B cell (primary cell): Measurements from ENCODE around the gene SDK2. TPM values are rescaled to one million over a fixed set of nuclear protein-coding genes. Genes with fewer than 3 reads are reported as not detected.

ENCODE experiments used
- ATAC-seq: fragments of 200-7000 bp; cut with Tn5 transposase; one replicate; pipeline ENCODE4 v1.10.0; 2021; ENCODE audit warnings: low read depth, mild to moderate bottlenecking, moderate number of reproducible peaks, moderate library complexity
- CTCF ChIA-PET: fragments of 350-600 bp; sonication (Branson Sonifier 250); formaldehyde crosslinking; loops from one replicate; lab custom pipeline; 2021; ENCODE audit warnings: antibody characterized with exemption, inconsistent platforms; lab: Charles Lee
- POLR2A ChIA-PET: fragments of 350-600 bp; sonication (Branson Sonifier 250); formaldehyde crosslinking; loops from one replicate; lab custom pipeline; 2021; ENCODE audit warnings: antibody characterized with exemption; lab: Charles Lee
- DNase-seq: peaks from one replicate; pipeline ENCODE4 v3.0.0; 2013
- H2AFZ ChIP-seq: 2 replicates; pipeline ENCODE4 v1.6.1; 2012; ENCODE audit warnings: mild to moderate bottlenecking, low read depth, low read length; ENCODE audit not compliant: insufficient read depth, poor library complexity, severe bottlenecking
- H3K27ac ChIP-seq, 2 donors: 1 replicate in 1 of 2; 2 replicates in 1 of 2; pipeline ENCODE4 v1.5.1; 2012 to 2013; ENCODE audit warnings: low read length in 2 of 2, mild to moderate bottlenecking in 2 of 2, moderate library complexity in 1 of 2
- H3K27me3 ChIP-seq, 4 experiments: fragments of 200-600 bp in 1 of 4; sonication (generic) in 1 of 4; replicated peaks in 1 of 4; 1 replicate in 2 of 4; 2 replicates in 2 of 4; pipeline versions ENCODE4 v1.6.1 to v1.7.0; 2013 to 2016; ENCODE audit warnings: low read length in 3 of 4, mild to moderate bottlenecking in 2 of 4, mixed read lengths in 1 of 4, moderate library complexity in 1 of 4; ENCODE audit not compliant: insufficient read depth in 4 of 4, control insufficient read depth in 3 of 4; ENCODE audit errors: control extremely low read depth in 1 of 4
- H3K36me3 ChIP-seq, 2 experiments: replicated peaks in 1 of 2; 1 replicate in 1 of 2; 2 replicates in 1 of 2; pipeline versions ENCODE4 v1.6.1 to v1.7.1; 2013; ENCODE audit warnings: low read length in 1 of 2; ENCODE audit not compliant: insufficient read depth in 2 of 2, control insufficient read depth in 1 of 2; ENCODE audit errors: control extremely low read depth in 1 of 2, extremely low read depth in 1 of 2
- H3K4me1 ChIP-seq, 2 donors: fragments of 200-600 bp in 1 of 2; sonication (generic) in 1 of 2; 1 replicate in 1 of 2; 2 replicates in 1 of 2; pipeline versions ENCODE4 v1.5.1 to v1.6.1; 2013 to 2017; ENCODE audit warnings: low read length in 2 of 2; ENCODE audit not compliant: control insufficient read depth in 2 of 2, insufficient read depth in 2 of 2
- H3K4me2 ChIP-seq: replicated peaks from 2 replicates; pipeline ENCODE3; 2012; ENCODE audit warnings: mild to moderate bottlenecking, low read depth, low read length; ENCODE audit not compliant: poor library complexity, severe bottlenecking
- H3K4me3 ChIP-seq, 5 experiments: fragments of 200-600 bp in 1 of 5; sonication (generic) in 1 of 5; 1 replicate in 3 of 5; 2 replicates in 2 of 5; pipeline versions ENCODE4 v1.5.1 to v1.7.0; 2011 to 2016; ENCODE audit warnings: low read length in 4 of 5, mild to moderate bottlenecking in 4 of 5, low read depth in 2 of 5, control low read depth in 1 of 5, moderate library complexity in 1 of 5; ENCODE audit not compliant: insufficient read depth in 1 of 5; ENCODE audit errors: control extremely low read depth in 1 of 5, extremely low read depth in 1 of 5
- H3K79me2 ChIP-seq: fragments of 200-600 bp; sonication (generic); one replicate; pipeline ENCODE4 v1.6.0; 2016; ENCODE audit warnings: low read length; ENCODE audit not compliant: control insufficient read depth, insufficient read depth
- H3K9ac ChIP-seq: fragments of 200-600 bp; sonication (generic); 2 replicates; pipeline ENCODE4 v1.6.1; 2017; ENCODE audit warnings: mild to moderate bottlenecking, low read length, moderate library complexity
- H3K9me3 ChIP-seq, 3 donors: one replicate each; pipeline versions ENCODE4 v1.6.1 to v1.7.1; 2013; ENCODE audit warnings: low read length in 2 of 3; ENCODE audit not compliant: control insufficient read depth in 2 of 3, insufficient read depth in 1 of 3; ENCODE audit errors: control extremely low read depth in 1 of 3
- H4K20me1 ChIP-seq: 2 replicates; pipeline ENCODE4 v1.6.0; 2012; ENCODE audit warnings: mild to moderate bottlenecking, low read length; ENCODE audit not compliant: insufficient read depth, control insufficient read depth, poor library complexity, severe bottlenecking
- H3K27ac Mint-ChIP-seq: one replicate; pipeline ENCODE4 v1.8.0; 2021; ENCODE audit warnings: mixed read lengths
- H3K27me3 Mint-ChIP-seq: one replicate; pipeline ENCODE4 v1.8.0; 2021; ENCODE audit warnings: mixed read lengths
- H3K4me1 Mint-ChIP-seq: one replicate; pipeline ENCODE4 v1.8.0; 2021; ENCODE audit warnings: mixed read lengths
- H3K4me3 Mint-ChIP-seq: one replicate; pipeline ENCODE4 v1.8.0; 2021; ENCODE audit warnings: mixed read lengths
- H3K9me3 Mint-ChIP-seq: one replicate; pipeline ENCODE4 v1.8.0; 2022; ENCODE audit warnings: mixed read lengths; ENCODE audit not compliant: insufficient read depth
- EZH2 ChIP-seq: IDR thresholded peaks from 2 replicates; pipeline ENCODE4 v1.6.1; 2012; ENCODE audit warnings: borderline replicate concordance, low read depth, mild to moderate bottlenecking, moderate library complexity, low read length; ENCODE audit not compliant: insufficient read depth, poor library complexity, severe bottlenecking
- WGBS: methylation state at CpG from one replicate; pipeline ENCODE4 v1.1.5; 2013; ENCODE audit warnings: missing lambda C conversion rate; ENCODE audit not compliant: insufficient coverage; 5-methylcytosine and 5-hydroxymethylcytosine counted together
- intact Hi-C: fragments of 100-400 bp; cut with micrococcal nuclease; formaldehyde crosslinking; loops from one replicate; pipeline ENCODE4 v1.10.0; 2022
- polyA plus RNA-seq: library from polyadenylated mRNA; depleted of rRNA; stranded (reverse); fragments of >200 nt; gene quantifications from 2 replicates; pipeline ENCODE4 v1.2.3, GENCODE V29; 2012
- total RNA-seq, 2 donors: library from RNA; stranded (reverse); fragments of 120-200 nt in 1 of 2; gene quantifications; 1 replicate in 1 of 2; 2 replicates in 1 of 2; pipeline versions ENCODE4 v1.2.3 to v1.2.4, GENCODE V29; 2013 to 2022
- TF ChIP-seq, protein P1 (sequence below): fragments of 200-600 bp; IDR thresholded peaks from one replicate; pipeline ENCODE4 v1.8.0; 2022; ENCODE audit warnings: antibody characterized with exemption, mild to moderate bottlenecking

SDK2 gene
- total and polyA plus RNA-seq, 2 donors (not counting 1 experiment from before 2014, with no cell fraction given) = 3.2 to 13.0 TPM

DNA sequence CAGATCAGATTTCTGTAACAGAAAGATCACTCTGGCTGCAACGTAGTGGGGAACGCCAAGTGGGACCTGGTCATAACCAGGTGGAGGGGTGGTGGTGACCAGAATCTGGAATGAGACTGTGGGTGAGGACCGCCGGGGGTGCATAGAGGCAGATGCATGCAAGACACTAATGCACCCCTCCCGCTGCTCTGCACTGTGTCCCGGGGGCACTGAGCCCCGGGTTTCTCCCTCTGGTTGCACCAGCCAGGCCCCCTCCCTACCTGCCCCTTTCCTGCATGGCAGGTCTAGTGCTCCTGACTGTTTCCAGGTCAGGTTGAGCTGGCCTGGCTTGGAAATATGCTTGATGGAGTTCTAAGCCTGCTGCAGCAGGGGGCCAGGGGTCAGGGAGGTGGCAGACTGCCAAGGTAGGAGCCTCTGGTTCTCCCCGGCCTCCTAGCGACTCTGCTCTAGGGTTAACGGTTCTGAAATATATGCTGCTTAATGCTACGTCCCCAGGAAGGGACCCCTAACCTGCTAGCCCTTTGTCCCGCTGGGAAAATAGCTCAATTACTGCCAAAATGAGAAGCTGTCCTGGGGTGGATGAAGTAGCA lies 94.3 kb downstream of the SDK2 start:
- intact Hi-C loops = loop anchor here (5.0 kb wide), 1 partner anchor 92 kb away; the partner anchor contains the start of gene SDK2
- H3K9ac ChIP-seq = no peak overlapping the region
- CTCF ChIA-PET = interaction anchor here (1.2 to 1.6 kb wide), 2 partner anchors 18 to 38 kb away, joined by 3 to 5 read pairs; no protein-coding TSS in a partner anchor

More for the DNA sequence above, 94.3 kb downstream of the SDK2 start:
- no peak for ATAC-seq
- Mint-ChIP-seq H3K4me1 (peaks cover 52% of the 10 kb centered on the region), H3K9me3 (no peaks in the 10 kb centered on the region), H3K4me3 (no peak overlapping the region), H3K27ac (no peak overlapping the region), H3K27me3 (no peaks in the 10 kb centered on the region)
- POLR2A ChIA-PET = no interaction called here
- Histone ChIP-seq H3K79me2 (peaks cover 46% of the 10 kb centered on the region), H3K4me1 (peaks cover 18 to 40% of the 10 kb centered on the region in 2 donors), H4K20me1 (peaks cover 10% of the 10 kb centered on the region), H3K4me2 (no peak overlapping the region), H3K9me3 (peaks cover 0 to 5% (median 0%) of the 10 kb centered on the region in 3 donors), H3K27me3 (no peaks in the 10 kb centered on the region), H3K36me3 (no peaks in the 10 kb centered on the region), H3K4me3 (no peak overlapping the region), H2AFZ (no peak overlapping the region), H3K27ac (no peak overlapping the region)
- no peak for DNase-seq
- no peak for TF ChIP-seq EZH2
- TF ChIP-seq, protein P1, sequence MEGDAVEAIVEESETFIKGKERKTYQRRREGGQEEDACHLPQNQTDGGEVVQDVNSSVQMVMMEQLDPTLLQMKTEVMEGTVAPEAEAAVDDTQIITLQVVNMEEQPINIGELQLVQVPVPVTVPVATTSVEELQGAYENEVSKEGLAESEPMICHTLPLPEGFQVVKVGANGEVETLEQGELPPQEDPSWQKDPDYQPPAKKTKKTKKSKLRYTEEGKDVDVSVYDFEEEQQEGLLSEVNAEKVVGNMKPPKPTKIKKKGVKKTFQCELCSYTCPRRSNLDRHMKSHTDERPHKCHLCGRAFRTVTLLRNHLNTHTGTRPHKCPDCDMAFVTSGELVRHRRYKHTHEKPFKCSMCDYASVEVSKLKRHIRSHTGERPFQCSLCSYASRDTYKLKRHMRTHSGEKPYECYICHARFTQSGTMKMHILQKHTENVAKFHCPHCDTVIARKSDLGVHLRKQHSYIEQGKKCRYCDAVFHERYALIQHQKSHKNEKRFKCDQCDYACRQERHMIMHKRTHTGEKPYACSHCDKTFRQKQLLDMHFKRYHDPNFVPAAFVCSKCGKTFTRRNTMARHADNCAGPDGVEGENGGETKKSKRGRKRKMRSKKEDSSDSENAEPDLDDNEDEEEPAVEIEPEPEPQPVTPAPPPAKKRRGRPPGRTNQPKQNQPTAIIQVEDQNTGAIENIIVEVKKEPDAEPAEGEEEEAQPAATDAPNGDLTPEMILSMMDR = no peak
- WGBS = 84% methylated on average over 12 of the region's 12 CpGs
